ENCODE data around the gene MAFG.
A peak's percentile ranks its signal among the peaks of the same experiment; 100 is the strongest.

DNA sequence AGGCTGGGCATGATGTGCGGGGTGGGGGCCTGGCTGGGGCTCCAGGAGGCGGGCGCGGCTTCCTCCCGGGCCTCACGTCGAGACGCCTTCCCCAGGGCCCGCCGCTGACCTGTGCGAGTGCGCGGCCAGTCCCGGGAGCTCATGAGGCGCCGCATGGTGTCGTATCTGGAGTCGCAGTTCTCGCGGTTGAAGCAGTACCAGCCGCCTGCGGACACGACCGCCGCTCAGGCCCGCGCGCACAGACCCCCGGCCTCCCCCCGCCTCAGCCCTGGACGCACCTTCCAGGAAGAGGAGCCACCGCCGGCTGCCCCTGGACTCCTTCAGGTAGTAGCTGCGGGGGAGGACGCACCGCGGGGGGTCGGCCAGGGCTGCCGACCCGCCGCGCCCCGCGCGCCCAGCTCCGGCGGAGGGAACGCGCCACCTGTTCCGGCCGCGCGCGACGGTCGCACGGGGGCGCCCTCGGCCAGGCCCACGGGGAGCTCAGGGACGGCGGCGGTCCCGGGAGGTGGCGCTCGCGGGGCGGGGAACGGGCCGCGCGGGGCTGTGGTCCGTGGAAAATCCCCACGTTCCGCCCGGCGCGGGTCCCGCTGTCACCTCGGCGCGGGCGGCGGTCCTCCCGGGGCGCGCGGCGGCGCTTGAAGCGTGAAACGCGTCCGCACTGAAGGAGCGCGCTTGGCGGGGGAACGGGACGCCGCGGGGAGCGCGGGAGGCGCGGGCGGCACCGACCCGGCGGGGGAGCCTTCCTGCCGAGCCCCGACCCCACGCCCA lies 32.0 kb upstream of the MAFG start:
- TF ChIP-seq EZH2phosphoT487 (IDR thresholded peaks at IDR 0.05; ENCODE audit: low read depth, severe bottlenecking, unreplicated experiment) (no peak), EZH2 (IDR thresholded peaks at IDR 0.05; ENCODE audit: borderline replicate concordance) (no peak)
- TF ChIP-seq, protein P1, sequence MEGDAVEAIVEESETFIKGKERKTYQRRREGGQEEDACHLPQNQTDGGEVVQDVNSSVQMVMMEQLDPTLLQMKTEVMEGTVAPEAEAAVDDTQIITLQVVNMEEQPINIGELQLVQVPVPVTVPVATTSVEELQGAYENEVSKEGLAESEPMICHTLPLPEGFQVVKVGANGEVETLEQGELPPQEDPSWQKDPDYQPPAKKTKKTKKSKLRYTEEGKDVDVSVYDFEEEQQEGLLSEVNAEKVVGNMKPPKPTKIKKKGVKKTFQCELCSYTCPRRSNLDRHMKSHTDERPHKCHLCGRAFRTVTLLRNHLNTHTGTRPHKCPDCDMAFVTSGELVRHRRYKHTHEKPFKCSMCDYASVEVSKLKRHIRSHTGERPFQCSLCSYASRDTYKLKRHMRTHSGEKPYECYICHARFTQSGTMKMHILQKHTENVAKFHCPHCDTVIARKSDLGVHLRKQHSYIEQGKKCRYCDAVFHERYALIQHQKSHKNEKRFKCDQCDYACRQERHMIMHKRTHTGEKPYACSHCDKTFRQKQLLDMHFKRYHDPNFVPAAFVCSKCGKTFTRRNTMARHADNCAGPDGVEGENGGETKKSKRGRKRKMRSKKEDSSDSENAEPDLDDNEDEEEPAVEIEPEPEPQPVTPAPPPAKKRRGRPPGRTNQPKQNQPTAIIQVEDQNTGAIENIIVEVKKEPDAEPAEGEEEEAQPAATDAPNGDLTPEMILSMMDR (IDR thresholded peaks at IDR 0.05; ENCODE audit: poor library complexity) = peak; percentile 72

Measured in hepatocyte (in vitro differentiated cells).